Measurements from ENCODE around the gene WDR37. TPM values are rescaled to one million over a fixed set of nuclear protein-coding genes. Genes with fewer than 3 reads are reported as not detected.

WDR37 gene
- total RNA-seq, 1 experiment from 2014 or later, result 10.4 TPM

DNA sequence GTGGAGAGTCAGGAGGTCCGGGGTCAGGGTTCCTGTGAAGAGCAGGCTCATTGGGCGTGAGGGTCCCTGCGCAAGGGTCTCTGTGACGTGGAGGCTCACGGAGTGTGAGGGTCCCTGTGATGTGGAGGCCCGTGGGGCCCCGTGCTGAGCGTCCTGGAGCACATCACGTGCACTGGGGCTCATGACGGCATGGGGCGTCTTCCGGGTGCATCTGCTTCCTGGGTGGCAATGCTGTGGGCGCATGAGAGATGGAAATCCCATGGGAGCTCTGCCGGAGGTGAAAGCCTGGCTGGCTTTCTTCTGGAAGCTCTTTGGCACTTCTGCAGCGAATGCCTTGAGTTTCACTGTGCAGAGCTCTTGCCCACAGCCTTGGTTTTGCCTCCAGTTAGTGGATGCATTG lies 71.4 kb downstream of the WDR37 start:
- DNase-seq (ENCODE audit: low spot score) (no peak), ATAC-seq (no peak)
- H3K36me3 Mint-ChIP-seq, result peaks cover 66% of the 10 kb centered on the region
- no peaks in the 10 kb centered on the region for H3K27me3 Mint-ChIP-seq (ENCODE audit: low read depth)
- no peak for TF ChIP-seq ZNF121 (CRISPR knock-in tag; IDR thresholded peaks at IDR 0.05)
- TF ChIP-seq, protein P1, sequence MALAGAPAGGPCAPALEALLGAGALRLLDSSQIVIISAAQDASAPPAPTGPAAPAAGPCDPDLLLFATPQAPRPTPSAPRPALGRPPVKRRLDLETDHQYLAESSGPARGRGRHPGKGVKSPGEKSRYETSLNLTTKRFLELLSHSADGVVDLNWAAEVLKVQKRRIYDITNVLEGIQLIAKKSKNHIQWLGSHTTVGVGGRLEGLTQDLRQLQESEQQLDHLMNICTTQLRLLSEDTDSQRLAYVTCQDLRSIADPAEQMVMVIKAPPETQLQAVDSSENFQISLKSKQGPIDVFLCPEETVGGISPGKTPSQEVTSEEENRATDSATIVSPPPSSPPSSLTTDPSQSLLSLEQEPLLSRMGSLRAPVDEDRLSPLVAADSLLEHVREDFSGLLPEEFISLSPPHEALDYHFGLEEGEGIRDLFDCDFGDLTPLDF (CRISPR knock-in tag; IDR thresholded peaks at IDR 0.05), result no peak
- no peak for TF ChIP-seq ZNF416 (CRISPR knock-in tag; IDR thresholded peaks at IDR 0.05)
- TF ChIP-seq, protein P2, sequence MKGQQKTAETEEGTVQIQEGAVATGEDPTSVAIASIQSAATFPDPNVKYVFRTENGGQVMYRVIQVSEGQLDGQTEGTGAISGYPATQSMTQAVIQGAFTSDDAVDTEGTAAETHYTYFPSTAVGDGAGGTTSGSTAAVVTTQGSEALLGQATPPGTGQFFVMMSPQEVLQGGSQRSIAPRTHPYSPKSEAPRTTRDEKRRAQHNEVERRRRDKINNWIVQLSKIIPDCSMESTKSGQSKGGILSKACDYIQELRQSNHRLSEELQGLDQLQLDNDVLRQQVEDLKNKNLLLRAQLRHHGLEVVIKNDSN (CRISPR knock-in tag; IDR thresholded peaks at IDR 0.05), result no peak
- TF ChIP-seq NR3C1 (CRISPR knock-in tag; conservative IDR thresholded peaks at IDR 0.05; ENCODE audit: low read depth), result no peak
- TF ChIP-seq TEAD4 (CRISPR knock-in tag; IDR thresholded peaks at IDR 0.05), result no peak
- POLR2A ChIA-PET, result no interaction called here
- CTCF ChIA-PET, result interaction anchor here (1.6 kb wide), 1 partner anchor 18 kb away, joined by 6 read pairs; no protein-coding TSS in a partner anchor
- H3K4me3 Mint-ChIP-seq, result no peak overlapping the region
- no peaks in the 10 kb centered on the region for H3K9me3 Mint-ChIP-seq
- no peaks in the 10 kb centered on the region for H3K4me1 Mint-ChIP-seq
- peak overlapping the region; percentile 15; the same call in 1 of the 2 replicates for H3K27ac Mint-ChIP-seq

DNA sequence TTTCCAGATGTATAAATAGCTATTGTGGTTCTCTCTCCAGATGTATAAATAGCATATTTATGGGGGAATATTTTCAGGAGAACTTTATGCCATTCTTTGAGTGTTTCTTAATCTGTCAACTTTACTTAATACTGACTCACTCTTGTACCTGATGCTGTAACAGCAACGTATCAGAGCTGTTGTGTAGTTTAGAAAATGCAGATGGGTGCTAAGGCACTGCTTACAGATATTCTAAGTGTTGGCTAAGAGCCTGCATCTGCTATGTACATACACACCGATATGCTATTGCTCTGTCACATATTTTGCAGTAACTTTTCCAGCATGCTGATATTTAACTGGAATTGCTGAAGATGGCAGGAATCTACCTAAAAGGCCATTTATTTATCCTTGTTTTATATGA lies 71.9 kb downstream of the WDR37 start:
- TF ChIP-seq, protein P3, sequence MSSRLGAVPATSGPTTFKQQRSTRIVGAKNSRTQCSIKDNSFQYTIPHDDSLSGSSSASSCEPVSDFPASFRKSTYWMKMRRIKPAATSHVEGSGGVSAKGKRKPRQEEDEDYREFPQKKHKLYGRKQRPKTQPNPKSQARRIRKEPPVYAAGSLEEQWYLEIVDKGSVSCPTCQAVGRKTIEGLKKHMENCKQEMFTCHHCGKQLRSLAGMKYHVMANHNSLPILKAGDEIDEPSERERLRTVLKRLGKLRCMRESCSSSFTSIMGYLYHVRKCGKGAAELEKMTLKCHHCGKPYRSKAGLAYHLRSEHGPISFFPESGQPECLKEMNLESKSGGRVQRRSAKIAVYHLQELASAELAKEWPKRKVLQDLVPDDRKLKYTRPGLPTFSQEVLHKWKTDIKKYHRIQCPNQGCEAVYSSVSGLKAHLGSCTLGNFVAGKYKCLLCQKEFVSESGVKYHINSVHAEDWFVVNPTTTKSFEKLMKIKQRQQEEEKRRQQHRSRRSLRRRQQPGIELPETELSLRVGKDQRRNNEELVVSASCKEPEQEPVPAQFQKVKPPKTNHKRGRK (CRISPR knock-in tag; IDR thresholded peaks at IDR 0.05; ENCODE audit: borderline replicate concordance), result no peak
- TF ChIP-seq NFATC4 (CRISPR knock-in tag; IDR thresholded peaks at IDR 0.05) (no peak), GABPB1 (CRISPR knock-in tag; IDR thresholded peaks at IDR 0.05) (no peak)
- TF ChIP-seq, protein P4, sequence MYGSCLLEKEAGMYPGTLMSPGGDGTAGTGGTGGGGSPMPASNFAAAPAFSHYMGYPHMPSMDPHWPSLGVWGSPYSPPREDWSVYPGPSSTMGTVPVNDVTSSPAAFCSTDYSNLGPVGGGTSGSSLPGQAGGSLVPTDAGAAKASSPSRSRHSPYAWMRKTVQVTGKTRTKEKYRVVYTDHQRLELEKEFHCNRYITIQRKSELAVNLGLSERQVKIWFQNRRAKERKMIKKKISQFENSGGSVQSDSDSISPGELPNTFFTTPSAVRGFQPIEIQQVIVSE (CRISPR knock-in tag; IDR thresholded peaks at IDR 0.05; ENCODE audit: borderline replicate concordance), result no peak
- Mint-ChIP-seq H3K36me3 (peaks cover 63% of the 10 kb centered on the region), H3K27me3 (ENCODE audit: low read depth) (no peaks in the 10 kb centered on the region), H3K27ac (no peak overlapping the region), H3K4me3 (no peak overlapping the region), H3K9me3 (no peaks in the 10 kb centered on the region), H3K4me1 (no peaks in the 10 kb centered on the region)
- ChIA-PET POLR2A (no interaction called here), CTCF (interaction anchor here (1.6 kb wide), 1 partner anchor 18 kb away, joined by 6 read pairs; no protein-coding TSS in a partner anchor)
- no peak for ATAC-seq
- no peak for DNase-seq (ENCODE audit: low spot score)

DNA sequence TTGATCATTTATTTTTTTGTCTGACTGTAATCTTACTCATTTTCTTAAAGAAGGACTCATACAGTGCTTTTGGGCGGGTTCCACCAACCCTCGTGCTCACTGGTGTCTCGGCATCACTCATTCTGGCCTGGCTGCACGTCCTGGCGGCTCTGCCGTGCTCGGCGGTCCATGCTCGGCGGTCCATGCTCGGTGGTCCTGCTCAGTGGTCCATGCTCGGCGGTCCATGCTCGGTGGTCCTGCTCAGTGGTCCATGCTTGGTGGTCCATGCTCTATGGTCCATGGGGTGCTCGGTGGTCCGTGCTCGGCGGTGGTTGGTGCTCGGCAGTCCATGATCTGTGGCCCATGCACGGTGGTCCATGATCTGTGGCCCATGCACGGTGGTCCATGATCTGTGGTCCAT lies 72.5 kb downstream of the WDR37 start:
- no peaks in the 10 kb centered on the region for H3K27me3 Mint-ChIP-seq (ENCODE audit: low read depth)
- H3K27ac Mint-ChIP-seq, result no peak overlapping the region
- DNase-seq (ENCODE audit: low spot score) (no peak), ATAC-seq (no peak)
- CTCF ChIA-PET, result no interaction called here
- no peak overlapping the region for H3K4me3 Mint-ChIP-seq
- H3K36me3 Mint-ChIP-seq, result peaks cover 59% of the 10 kb centered on the region
- TF ChIP-seq, protein P5, sequence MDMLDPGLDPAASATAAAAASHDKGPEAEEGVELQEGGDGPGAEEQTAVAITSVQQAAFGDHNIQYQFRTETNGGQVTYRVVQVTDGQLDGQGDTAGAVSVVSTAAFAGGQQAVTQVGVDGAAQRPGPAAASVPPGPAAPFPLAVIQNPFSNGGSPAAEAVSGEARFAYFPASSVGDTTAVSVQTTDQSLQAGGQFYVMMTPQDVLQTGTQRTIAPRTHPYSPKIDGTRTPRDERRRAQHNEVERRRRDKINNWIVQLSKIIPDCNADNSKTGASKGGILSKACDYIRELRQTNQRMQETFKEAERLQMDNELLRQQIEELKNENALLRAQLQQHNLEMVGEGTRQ (CRISPR knock-in tag; IDR thresholded peaks at IDR 0.05), result no peak
- TF ChIP-seq, protein P6, sequence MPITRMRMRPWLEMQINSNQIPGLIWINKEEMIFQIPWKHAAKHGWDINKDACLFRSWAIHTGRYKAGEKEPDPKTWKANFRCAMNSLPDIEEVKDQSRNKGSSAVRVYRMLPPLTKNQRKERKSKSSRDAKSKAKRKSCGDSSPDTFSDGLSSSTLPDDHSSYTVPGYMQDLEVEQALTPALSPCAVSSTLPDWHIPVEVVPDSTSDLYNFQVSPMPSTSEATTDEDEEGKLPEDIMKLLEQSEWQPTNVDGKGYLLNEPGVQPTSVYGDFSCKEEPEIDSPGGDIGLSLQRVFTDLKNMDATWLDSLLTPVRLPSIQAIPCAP (CRISPR knock-in tag; IDR thresholded peaks at IDR 0.05), result no peak
- TF ChIP-seq GRHL2 (CRISPR knock-in tag; IDR thresholded peaks at IDR 0.05; ENCODE audit: insufficient replicate concordance, severe bottlenecking) (no peak), TEAD4 (CRISPR knock-in tag; IDR thresholded peaks at IDR 0.05) (no peak), CREM (CRISPR knock-in tag; IDR thresholded peaks at IDR 0.05) (no peak), ZNF263 (CRISPR knock-in tag; IDR thresholded peaks at IDR 0.05; ENCODE audit: low read depth) (no peak), NR2C2 (CRISPR knock-in tag; IDR thresholded peaks at IDR 0.05) (no peak)
- TF ChIP-seq, protein P2 (CRISPR knock-in tag; IDR thresholded peaks at IDR 0.05), result no peak
- TF ChIP-seq, protein P3 (CRISPR knock-in tag; IDR thresholded peaks at IDR 0.05; ENCODE audit: borderline replicate concordance), result no peak
- no peaks in the 10 kb centered on the region for H3K4me1 Mint-ChIP-seq
- H3K9me3 Mint-ChIP-seq, result 0 out of 2 replicates have a peak, but pooled peaks cover 2% of the 10 kb centered on the region
- POLR2A ChIA-PET, result no interaction called here

All from WTC11 (cell line).